A673 (cell line): ENCODE results near the gene HTR6. TPM values are rescaled to one million over a fixed set of nuclear protein-coding genes. Genes with fewer than 3 reads are reported as not detected.
A peak's percentile ranks its signal among the peaks of the same experiment; 100 is the strongest.

ENCODE experiments used
- BruUV-seq: library from RNA; stranded (reverse); fragments of 400-500 nt; replicated peaks from 2 replicates; lab custom pipeline; 2021; lab: Mats Ljungman, UMichigan
- CTCF ChIA-PET: fragments of 300-600 bp; sonication (Branson Sonifier 250); formaldehyde crosslinking; loops from one replicate; lab custom pipeline; 2022; ENCODE audit warnings: antibody characterized with exemption; lab: Charles Lee
- POLR2A ChIA-PET: fragments of 300-600 bp; sonication (Branson Sonifier 250); formaldehyde crosslinking; loops from one replicate; lab custom pipeline; 2022; ENCODE audit warnings: antibody characterized with exemption; ENCODE audit not compliant: low non-redundant PET; lab: Charles Lee
- DNase-seq: peaks from one replicate; pipeline ENCODE4 v3.0.0-alpha.2; 2015; ENCODE audit warnings: low spot score
- H3K27ac ChIP-seq: fragments of 200-600 bp; sonication (generic); 2 replicates; pipeline ENCODE4 v1.5.1; 2016; ENCODE audit warnings: mixed run types, low read depth, mild to moderate bottlenecking, mixed read lengths, antibody characterized with exemption, low read length; ENCODE audit not compliant: poor library complexity, severe bottlenecking
- H3K27me3 ChIP-seq: fragments of 200-600 bp; sonication (generic); replicated peaks from 2 replicates; pipeline ENCODE4 v1.6.1; 2017; ENCODE audit warnings: mixed run types, low read depth, mild to moderate bottlenecking, mixed read lengths, antibody characterized with exemption, low read length; ENCODE audit not compliant: insufficient read depth, poor library complexity
- H3K36me3 ChIP-seq: fragments of 200-600 bp; sonication (generic); 2 replicates; pipeline ENCODE4 v1.6.1; 2016; ENCODE audit warnings: mixed run types, mild to moderate bottlenecking, mixed read lengths, antibody characterized with exemption, low read length; ENCODE audit not compliant: insufficient read depth, poor library complexity, severe bottlenecking
- H3K4me1 ChIP-seq: fragments of 200-600 bp; sonication (generic); 2 replicates; pipeline ENCODE4 v1.6.1; 2017; ENCODE audit warnings: mixed run types, mild to moderate bottlenecking, mixed read lengths, antibody characterized with exemption, low read length; ENCODE audit not compliant: insufficient read depth, poor library complexity, severe bottlenecking
- H3K4me3 ChIP-seq: fragments of 200-600 bp; sonication (generic); 2 replicates; pipeline ENCODE4 v1.5.1; 2016; ENCODE audit warnings: low read depth, mixed run types, mild to moderate bottlenecking, mixed read lengths, low read length; ENCODE audit not compliant: poor library complexity, severe bottlenecking
- H3K9me3 ChIP-seq: fragments of 200-600 bp; sonication (generic); 2 replicates; pipeline ENCODE4 v1.6.1; 2016; ENCODE audit warnings: mixed run types, low read depth, mild to moderate bottlenecking, mixed read lengths, antibody characterized with exemption, low read length; ENCODE audit not compliant: poor library complexity, severe bottlenecking
- EZH2 ChIP-seq: fragments of 200-600 bp; sonication (generic); IDR thresholded peaks from 2 replicates; pipeline ENCODE4 v1.6.1; 2017; ENCODE audit warnings: borderline replicate concordance, low read depth, mild to moderate bottlenecking, mixed read lengths, antibody characterized with exemption, low read length; ENCODE audit not compliant: poor library complexity, severe bottlenecking
- intact Hi-C: fragments of 100-400 bp; cut with micrococcal nuclease; formaldehyde crosslinking; loops from one replicate; pipeline ENCODE4 v1.10.0; 2022; ENCODE audit not compliant: unreplicated experiment
- total RNA-seq: library from RNA; stranded (reverse); gene quantifications from 2 replicates; pipeline ENCODE4 v1.2.3, GENCODE V29; 2021
- TF ChIP-seq, protein P1 (sequence below): fragments of 300-800, 200-600 bp; sonication (generic); conservative IDR thresholded peaks from 2 replicates; pipeline ENCODE4 v1.5.1; 2017; ENCODE audit warnings: low read depth, mild to moderate bottlenecking, antibody characterized with exemption, low read length, moderate library complexity, mixed read lengths

The HTR6 gene
- total RNA-seq, 1 experiment from 2014 or later: not detected

DNA sequence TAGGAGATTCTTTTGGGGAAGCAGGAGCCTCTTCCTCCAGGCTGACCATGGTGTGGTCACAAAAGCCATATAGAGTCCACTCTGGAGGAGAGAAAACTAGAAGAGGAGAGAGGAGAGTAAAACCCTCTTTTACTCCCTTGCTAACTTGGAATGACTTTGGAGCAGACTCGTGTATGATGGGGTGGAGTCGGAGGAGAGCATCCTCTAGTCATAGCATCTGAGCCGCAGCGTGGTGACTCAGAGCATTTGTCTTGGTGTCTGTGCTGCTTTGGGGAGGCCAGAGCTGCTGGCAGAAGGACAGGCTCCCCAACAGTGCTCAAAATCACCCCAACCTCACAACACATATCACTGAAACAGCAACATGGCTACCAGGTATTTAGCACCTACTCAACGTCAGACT, 11.1 kb downstream of the HTR6 start:
- Histone ChIP-seq H3K4me3 (no peak overlapping the region), H3K9me3 (no peaks in the 10 kb centered on the region), H3K27ac (no peak overlapping the region), H3K27me3 (peaks cover 11% of the 10 kb centered on the region), H3K36me3 (no peaks in the 10 kb centered on the region), H3K4me1 (no peaks in the 10 kb centered on the region)
- TF ChIP-seq EZH2: no peak
- TF ChIP-seq, protein P1, sequence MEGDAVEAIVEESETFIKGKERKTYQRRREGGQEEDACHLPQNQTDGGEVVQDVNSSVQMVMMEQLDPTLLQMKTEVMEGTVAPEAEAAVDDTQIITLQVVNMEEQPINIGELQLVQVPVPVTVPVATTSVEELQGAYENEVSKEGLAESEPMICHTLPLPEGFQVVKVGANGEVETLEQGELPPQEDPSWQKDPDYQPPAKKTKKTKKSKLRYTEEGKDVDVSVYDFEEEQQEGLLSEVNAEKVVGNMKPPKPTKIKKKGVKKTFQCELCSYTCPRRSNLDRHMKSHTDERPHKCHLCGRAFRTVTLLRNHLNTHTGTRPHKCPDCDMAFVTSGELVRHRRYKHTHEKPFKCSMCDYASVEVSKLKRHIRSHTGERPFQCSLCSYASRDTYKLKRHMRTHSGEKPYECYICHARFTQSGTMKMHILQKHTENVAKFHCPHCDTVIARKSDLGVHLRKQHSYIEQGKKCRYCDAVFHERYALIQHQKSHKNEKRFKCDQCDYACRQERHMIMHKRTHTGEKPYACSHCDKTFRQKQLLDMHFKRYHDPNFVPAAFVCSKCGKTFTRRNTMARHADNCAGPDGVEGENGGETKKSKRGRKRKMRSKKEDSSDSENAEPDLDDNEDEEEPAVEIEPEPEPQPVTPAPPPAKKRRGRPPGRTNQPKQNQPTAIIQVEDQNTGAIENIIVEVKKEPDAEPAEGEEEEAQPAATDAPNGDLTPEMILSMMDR: no peak
- DNase-seq: no peak
- POLR2A ChIA-PET: no interaction called here
- intact Hi-C loops: no loop called here
- CTCF ChIA-PET: interaction anchor here (0.6 kb wide), 1 partner anchor 248 kb away, joined by 4 read pairs; no protein-coding TSS in a partner anchor
- BruUV-seq: no TSS peak

DNA sequence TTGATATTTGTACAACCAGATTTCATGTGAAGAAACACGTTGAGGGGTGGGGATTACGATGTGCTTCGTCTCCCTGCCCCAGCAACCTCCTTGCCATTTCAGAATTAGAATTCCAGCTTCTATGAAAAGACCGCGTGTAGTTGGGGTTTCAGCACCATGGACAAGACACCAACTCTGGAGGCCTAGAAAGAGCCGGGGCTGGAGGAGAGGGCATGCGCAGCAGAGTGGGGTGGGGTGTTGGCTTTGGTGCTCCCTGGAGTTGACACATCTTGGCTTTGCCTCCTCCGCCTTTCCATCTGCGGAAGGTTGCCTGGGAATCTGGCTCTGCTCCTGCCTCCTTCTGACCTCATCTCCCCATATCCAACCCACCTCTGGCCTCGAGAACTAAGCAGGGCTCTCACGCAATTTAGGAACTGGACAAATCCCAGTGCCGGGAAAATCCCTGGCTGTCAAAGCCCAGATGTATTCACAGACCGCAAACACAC, 11.8 kb downstream of the HTR6 start:
- ChIA-PET CTCF (interaction anchor here (0.6 kb wide), 1 partner anchor 249 kb away, joined by 4 read pairs; no protein-coding TSS in a partner anchor), POLR2A (no interaction called here)
- Histone ChIP-seq H3K4me1 (no peaks in the 10 kb centered on the region), H3K27me3 (peaks cover 11% of the 10 kb centered on the region), H3K4me3 (no peak overlapping the region), H3K27ac (no peak overlapping the region), H3K36me3 (no peaks in the 10 kb centered on the region), H3K9me3 (no peaks in the 10 kb centered on the region)
- no TSS peak for BruUV-seq
- TF ChIP-seq, protein P1: no peak
- intact Hi-C loops: no loop called here
- peak; percentile 79 for DNase-seq

DNA sequence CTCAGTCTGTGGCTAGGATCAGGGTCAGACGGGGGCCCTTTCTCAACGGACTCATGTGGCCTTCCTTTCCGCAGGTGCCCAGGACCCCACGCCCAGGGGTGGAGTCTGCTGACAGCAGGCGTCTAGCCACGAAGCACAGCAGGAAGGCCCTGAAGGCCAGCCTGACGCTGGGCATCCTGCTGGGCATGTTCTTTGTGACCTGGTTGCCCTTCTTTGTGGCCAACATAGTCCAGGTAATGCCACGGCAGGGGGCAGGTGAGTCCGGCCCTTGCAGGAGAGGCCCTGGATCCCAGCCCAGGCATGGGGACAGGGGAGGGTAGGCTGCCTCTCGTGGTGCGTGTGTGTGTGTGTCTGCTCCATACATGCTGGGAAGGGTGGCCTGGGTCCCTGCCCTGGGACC, 13.8 kb downstream of the HTR6 start:
- H3K9me3 ChIP-seq: no peaks in the 10 kb centered on the region
- intact Hi-C loops: no loop called here
- CTCF ChIA-PET: no interaction called here
- no peaks in the 10 kb centered on the region for H3K36me3 ChIP-seq
- H3K27ac ChIP-seq: no peak overlapping the region
- peaks cover 11% of the 10 kb centered on the region for H3K27me3 ChIP-seq
- no peak for DNase-seq
- no TSS peak for BruUV-seq
- TF ChIP-seq EZH2: no peak
- TF ChIP-seq, protein P1: no peak
- no peak overlapping the region for H3K4me3 ChIP-seq
- no peaks in the 10 kb centered on the region for H3K4me1 ChIP-seq
- POLR2A ChIA-PET: no interaction called here
